Neural progenitor cell (in vitro differentiated cells): Measurements from ENCODE around the gene DYNAP. TPM values are rescaled to one million over a fixed set of nuclear protein-coding genes. Genes with fewer than 3 reads are reported as not detected.

Experiments used
- DNase-seq: peaks from one replicate; pipeline ENCODE4 v3.0.0-alpha.2; 2016; ENCODE audit warnings: low spot score
- H2AFZ ChIP-seq: fragments of 200-600 bp; sonication (generic); replicated peaks from 2 replicates; pipeline ENCODE4 v1.6.1; 2016; ENCODE audit warnings: antibody characterized with exemption
- H3F3A ChIP-seq: fragments of 200-600 bp; sonication (generic); 2 replicates; pipeline ENCODE4 v1.6.1; 2016; ENCODE audit warnings: antibody characterized with exemption, low read depth
- H3K27ac ChIP-seq: fragments of 200-600 bp; sonication (generic); 2 replicates; pipeline ENCODE4 v1.5.1; 2016; ENCODE audit warnings: mild to moderate bottlenecking
- H3K27me3 ChIP-seq: fragments of 200-600 bp; sonication (generic); 2 replicates; pipeline ENCODE4 v1.6.1; 2016; ENCODE audit warnings: mild to moderate bottlenecking, moderate library complexity
- H3K36me3 ChIP-seq: fragments of 200-600 bp; sonication (generic); 2 replicates; pipeline ENCODE4 v1.5.1; 2016
- H3K4me1 ChIP-seq: fragments of 200-600 bp; sonication (generic); 2 replicates; pipeline ENCODE4 v1.6.1; 2016; ENCODE audit warnings: mixed run types
- H3K4me2 ChIP-seq: fragments of 200-600 bp; sonication (generic); 2 replicates; pipeline ENCODE4 v1.6.1; 2016
- H3K4me3 ChIP-seq: fragments of 200-600 bp; sonication (generic); 2 replicates; pipeline ENCODE4 v1.5.1; 2016
- H3K79me2 ChIP-seq: fragments of 200-600 bp; sonication (generic); 2 replicates; pipeline ENCODE4 v1.6.1; 2016; ENCODE audit warnings: low read depth
- H3K9ac ChIP-seq: fragments of 200-600 bp; sonication (generic); 2 replicates; pipeline ENCODE4 v1.6.1; 2016
- H3K9me3 ChIP-seq: fragments of 200-600 bp; sonication (generic); 2 replicates; pipeline ENCODE4 v1.5.1; 2016; ENCODE audit warnings: low read depth
- H4K20me1 ChIP-seq: fragments of 200-600 bp; sonication (generic); 2 replicates; pipeline ENCODE4 v1.6.1; 2016; ENCODE audit warnings: low read depth
- H3K27ac Mint-ChIP-seq: 3 replicates; pipeline ENCODE4 v1.8.0; 2021; ENCODE audit warnings: mixed read lengths
- H3K27me3 Mint-ChIP-seq: 2 replicates; pipeline ENCODE4 v1.8.0; 2022; ENCODE audit warnings: low read depth, mild to moderate bottlenecking, inconsistent platforms, moderate library complexity, mixed read lengths; ENCODE audit not compliant: insufficient read depth
- H3K36me3 Mint-ChIP-seq: 3 replicates; pipeline ENCODE4 v1.8.0; 2021; ENCODE audit warnings: mixed read lengths
- H3K4me1 Mint-ChIP-seq: 3 replicates; pipeline ENCODE4 v1.8.0; 2021; ENCODE audit warnings: mixed read lengths
- H3K4me3 Mint-ChIP-seq: 3 replicates; pipeline ENCODE4 v1.8.0; 2021; ENCODE audit warnings: mild to moderate bottlenecking, moderate library complexity, mixed read lengths
- H3K9me3 Mint-ChIP-seq: 3 replicates; pipeline ENCODE4 v1.8.0; 2020; ENCODE audit warnings: mixed read lengths
- EZH2 ChIP-seq: fragments of 200-600 bp; sonication (generic); IDR thresholded peaks from 2 replicates; pipeline ENCODE4 v1.6.1; 2017; ENCODE audit warnings: antibody characterized with exemption, mild to moderate bottlenecking, moderate library complexity
- EZH2phosphoT487 ChIP-seq: fragments of 200-600 bp; sonication (generic); IDR thresholded peaks from 2 replicates; pipeline ENCODE4 v1.6.1; 2017; ENCODE audit warnings: antibody characterized with exemption
- total RNA-seq: library from RNA; depleted of rRNA; stranded (reverse); fragments of >200 nt; gene quantifications from 2 replicates; pipeline ENCODE4 v1.2.3, GENCODE V29; 2015; ENCODE audit warnings: low replicate concordance
- TF ChIP-seq, protein P1 (sequence below): fragments of 200-600 bp; sonication (generic); IDR thresholded peaks from 2 replicates; pipeline ENCODE4 v1.5.1; 2017; ENCODE audit warnings: antibody characterized with exemption, mild to moderate bottlenecking

DYNAP gene, protein sequence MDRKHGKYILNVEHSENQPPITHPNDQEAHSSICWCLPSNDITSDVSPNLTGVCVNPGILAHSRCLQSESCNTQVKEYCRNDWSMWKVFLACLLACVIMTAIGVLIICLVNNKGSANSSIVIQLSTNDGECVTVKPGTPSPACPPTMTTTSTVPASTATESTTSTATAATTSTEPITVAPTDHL
- total RNA-seq, result not detected in 2 replicates

DNA sequence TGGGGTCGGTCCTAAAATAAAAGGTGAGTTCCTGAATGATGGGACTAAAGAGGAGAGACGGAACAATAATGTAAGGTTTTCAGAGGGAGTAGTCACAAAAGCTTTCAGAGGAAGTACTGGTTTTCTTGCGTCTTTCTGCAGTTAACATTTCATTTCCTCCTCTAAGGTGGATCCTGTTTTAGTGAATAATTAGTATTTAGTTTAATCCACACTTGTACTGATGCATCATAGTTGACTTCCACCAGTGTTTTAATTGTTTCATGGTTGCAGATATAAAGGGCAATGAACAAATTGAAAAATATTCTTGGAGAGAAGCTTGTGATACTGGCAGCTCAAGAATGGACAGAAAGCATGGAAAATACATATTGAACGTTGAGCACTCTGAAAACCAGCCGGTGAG is at the start of gene DYNAP:
Gene DYNAP, plus strand, starts transcription at position 301 of the 400 bp plus-strand sequence. Its CDS starts 38 bp downstream, at position 339.
- TF ChIP-seq, protein P1, sequence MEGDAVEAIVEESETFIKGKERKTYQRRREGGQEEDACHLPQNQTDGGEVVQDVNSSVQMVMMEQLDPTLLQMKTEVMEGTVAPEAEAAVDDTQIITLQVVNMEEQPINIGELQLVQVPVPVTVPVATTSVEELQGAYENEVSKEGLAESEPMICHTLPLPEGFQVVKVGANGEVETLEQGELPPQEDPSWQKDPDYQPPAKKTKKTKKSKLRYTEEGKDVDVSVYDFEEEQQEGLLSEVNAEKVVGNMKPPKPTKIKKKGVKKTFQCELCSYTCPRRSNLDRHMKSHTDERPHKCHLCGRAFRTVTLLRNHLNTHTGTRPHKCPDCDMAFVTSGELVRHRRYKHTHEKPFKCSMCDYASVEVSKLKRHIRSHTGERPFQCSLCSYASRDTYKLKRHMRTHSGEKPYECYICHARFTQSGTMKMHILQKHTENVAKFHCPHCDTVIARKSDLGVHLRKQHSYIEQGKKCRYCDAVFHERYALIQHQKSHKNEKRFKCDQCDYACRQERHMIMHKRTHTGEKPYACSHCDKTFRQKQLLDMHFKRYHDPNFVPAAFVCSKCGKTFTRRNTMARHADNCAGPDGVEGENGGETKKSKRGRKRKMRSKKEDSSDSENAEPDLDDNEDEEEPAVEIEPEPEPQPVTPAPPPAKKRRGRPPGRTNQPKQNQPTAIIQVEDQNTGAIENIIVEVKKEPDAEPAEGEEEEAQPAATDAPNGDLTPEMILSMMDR, result no peak
- no peak for TF ChIP-seq EZH2
- no peak for TF ChIP-seq EZH2phosphoT487
- no peaks in the 10 kb centered on the region for H4K20me1 ChIP-seq
- H2AFZ ChIP-seq, result no peak within 1 kb of the TSS
- no peaks in the 10 kb centered on the region for H3K79me2 ChIP-seq
- Mint-ChIP-seq H3K27ac (no peak within 1 kb of the TSS), H3K27me3 (no peaks in the 10 kb centered on the region), H3K9me3 (no peaks in the 10 kb centered on the region), H3K36me3 (no peaks in the 10 kb centered on the region), H3K4me3 (no peak within 1 kb of the TSS), H3K4me1 (no peaks in the 10 kb centered on the region)
- no peak within 1 kb of the TSS for H3K27ac ChIP-seq
- H3K4me2 ChIP-seq, result no peak within 1 kb of the TSS
- no peaks in the 10 kb centered on the region for H3K4me1 ChIP-seq
- H3K4me3 ChIP-seq, result no peak within 1 kb of the TSS
- H3K9me3 ChIP-seq, result no peaks in the 10 kb centered on the region
- no peaks in the 10 kb centered on the region for H3K27me3 ChIP-seq
- no peaks in the 10 kb centered on the region for H3K36me3 ChIP-seq
- H3K9ac ChIP-seq, result no peak within 1 kb of the TSS
- DNase-seq, result no peak
- H3F3A ChIP-seq, result no peaks in the 10 kb centered on the region

DNA sequence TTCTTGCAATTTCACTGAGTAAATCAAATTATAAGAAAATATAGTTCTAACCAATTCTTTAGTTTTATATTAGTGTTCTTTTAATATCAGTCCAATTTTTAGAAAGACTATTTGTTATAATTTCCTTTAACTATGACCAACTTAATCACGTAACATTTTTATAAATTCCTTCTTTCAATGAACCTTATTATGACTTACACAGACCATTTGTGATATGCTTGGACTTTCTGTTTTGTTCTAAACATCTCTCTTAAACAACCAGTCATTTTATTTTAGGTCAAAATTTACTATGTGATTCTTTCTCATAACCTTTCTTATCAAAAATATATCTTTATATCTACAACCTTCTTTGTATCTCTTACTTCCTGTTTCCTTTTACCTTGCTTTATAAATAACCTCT is 39.5 kb upstream of the DYNAP start:
- H2AFZ ChIP-seq, result no peak overlapping the region
- no peak overlapping the region for H3K4me3 ChIP-seq
- TF ChIP-seq EZH2phosphoT487 (no peak), EZH2 (no peak)
- TF ChIP-seq, protein P1, result no peak
- H3F3A ChIP-seq, result no peaks in the 10 kb centered on the region
- H4K20me1 ChIP-seq, result no peaks in the 10 kb centered on the region
- no peak overlapping the region for H3K9ac ChIP-seq
- no peaks in the 10 kb centered on the region for H3K36me3 Mint-ChIP-seq
- H3K4me1 Mint-ChIP-seq, result no peaks in the 10 kb centered on the region
- H3K27me3 ChIP-seq, result no peaks in the 10 kb centered on the region
- H3K36me3 ChIP-seq, result no peaks in the 10 kb centered on the region
- peaks cover 25% of the 10 kb centered on the region for H3K9me3 ChIP-seq
- no peaks in the 10 kb centered on the region for H3K4me1 ChIP-seq
- no peaks in the 10 kb centered on the region for H3K27me3 Mint-ChIP-seq
- H3K9me3 Mint-ChIP-seq, result peaks cover 21% of the 10 kb centered on the region
- DNase-seq, result peak; percentile 42
- H3K27ac Mint-ChIP-seq, result no peak overlapping the region
- H3K4me3 Mint-ChIP-seq, result no peak overlapping the region
- H3K27ac ChIP-seq, result no peak overlapping the region
- no peak overlapping the region for H3K4me2 ChIP-seq
- H3K79me2 ChIP-seq, result no peaks in the 10 kb centered on the region

DNA sequence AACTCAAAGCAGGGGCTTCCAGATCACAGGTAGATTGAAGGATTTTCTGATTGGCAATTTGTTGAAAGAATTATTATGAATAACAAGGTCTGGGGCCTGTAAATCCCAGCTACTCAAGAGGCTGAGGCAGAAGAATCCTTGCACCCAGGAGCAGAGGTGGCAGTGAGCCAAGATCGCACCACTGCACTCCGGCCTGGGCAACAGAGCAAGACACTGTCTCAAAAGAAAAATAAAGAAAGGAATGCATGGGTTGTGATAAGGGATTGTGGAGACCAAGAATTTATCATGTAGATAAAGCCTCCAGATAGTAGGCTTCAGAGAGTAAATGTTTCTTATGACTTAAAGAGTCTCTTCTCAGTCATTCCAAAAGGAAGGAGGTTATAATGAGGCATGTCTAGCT is 35.8 kb upstream of the DYNAP start:
- Histone ChIP-seq H4K20me1 (no peaks in the 10 kb centered on the region), H3K4me2 (no peak overlapping the region), H3F3A (no peaks in the 10 kb centered on the region), H3K79me2 (no peaks in the 10 kb centered on the region), H3K4me1 (no peaks in the 10 kb centered on the region), H3K27me3 (no peaks in the 10 kb centered on the region), H3K36me3 (no peaks in the 10 kb centered on the region), H2AFZ (no peak overlapping the region), H3K4me3 (no peak overlapping the region), H3K9me3 (peaks cover 19% of the 10 kb centered on the region), H3K9ac (no peak overlapping the region), H3K27ac (no peak overlapping the region)
- TF ChIP-seq EZH2, result no peak
- TF ChIP-seq EZH2phosphoT487, result no peak
- TF ChIP-seq, protein P1, result no peak
- H3K36me3 Mint-ChIP-seq, result no peaks in the 10 kb centered on the region
- peaks cover 15% of the 10 kb centered on the region for H3K9me3 Mint-ChIP-seq
- H3K27ac Mint-ChIP-seq, result no peak overlapping the region
- H3K4me1 Mint-ChIP-seq, result no peaks in the 10 kb centered on the region
- H3K4me3 Mint-ChIP-seq, result no peak overlapping the region
- DNase-seq, result no peak
- peaks cover 2% of the 10 kb centered on the region for H3K27me3 Mint-ChIP-seq
